HCT116 (cell line): ENCODE data around the gene CRY1. TPM values are rescaled to one million over a fixed set of nuclear protein-coding genes. Genes with fewer than 3 reads are reported as not detected.

Experiments used
- ATAC-seq: fragments of 200-7000 bp; cut with Tn5 transposase; 2 replicates; pipeline ENCODE4 v1.9.1; 2020; ENCODE audit warnings: mild to moderate bottlenecking, moderate library complexity
- BruUV-seq: library from RNA; stranded (reverse); fragments of 400-500 nt; replicated peaks from 2 replicates; lab custom pipeline; 2021; lab: Mats Ljungman, UMichigan
- CTCF ChIA-PET: fragments of 300-600 bp; sonication (Branson Sonifier 250); formaldehyde crosslinking; loops from one replicate; lab custom pipeline; 2021; ENCODE audit warnings: antibody characterized with exemption; lab: Charles Lee
- POLR2A ChIA-PET: fragments of 300-600, 350-600 bp; sonication (Branson Sonifier 250); formaldehyde crosslinking; loops from one replicate; lab custom pipeline; 2021; ENCODE audit warnings: antibody characterized with exemption; lab: Charles Lee
- RAD21 ChIA-PET, 2 experiments: fragments of 300-600 bp; sonication (Branson Sonifier 250); formaldehyde crosslinking; loops; one replicate each; lab custom pipeline; 2023; ENCODE audit warnings: low total read pairs in 2 of 2; ENCODE audit not compliant: uncharacterized antibody in 2 of 2, unreplicated experiment in 2 of 2, low non-redundant PET in 1 of 2; lab: Charles Lee
- DNase-seq: peaks from one replicate; pipeline ENCODE4 v3.0.0-alpha.2; 2010; ENCODE audit warnings: low read depth, low spot score
- H2AFZ ChIP-seq: fragments of 200-600 bp; shearing (Covaris generic), sonication (generic); 2 replicates; pipeline ENCODE4 v1.6.1; 2017; ENCODE audit warnings: low read depth, mixed run types, mixed read lengths, antibody characterized with exemption, low read length; ENCODE audit not compliant: poor library complexity, severe bottlenecking
- H3K27ac ChIP-seq: 2 replicates; pipeline ENCODE4 v1.5.1; 2012; ENCODE audit warnings: low read depth, low read length
- H3K27me3 ChIP-seq: fragments of 200-600 bp; sonication (generic); 2 replicates; pipeline ENCODE4 v1.6.1; 2016; ENCODE audit warnings: mixed run types, low read length, mixed read lengths; ENCODE audit not compliant: insufficient read depth
- H3K36me3 ChIP-seq, 2 experiments: fragments of 200-500 bp in 1 of 2; fragments of 200-600 bp in 1 of 2; sonication (Bioruptor generic) in 1 of 2; sonication (generic) in 1 of 2; 2 replicates each; pipeline versions ENCODE4 v1.5.1 to v1.6.1; 2014 to 2016; ENCODE audit warnings: low read length in 2 of 2, inconsistent platforms in 1 of 2, mixed read lengths in 1 of 2, mixed run types in 1 of 2; ENCODE audit not compliant: insufficient read depth in 2 of 2, control insufficient read depth in 1 of 2
- H3K4me1 ChIP-seq, 2 experiments: fragments of 200-600 bp in 1 of 2; sonication (generic) in 1 of 2; 2 replicates each; pipeline versions ENCODE4 v1.5.1 to v1.6.1; 2012 to 2017; ENCODE audit warnings: low read length in 2 of 2, inconsistent platforms in 1 of 2, mild to moderate bottlenecking in 1 of 2, mixed read lengths in 1 of 2, mixed run types in 1 of 2, moderate library complexity in 1 of 2; ENCODE audit not compliant: insufficient read depth in 2 of 2, control insufficient read depth in 1 of 2
- H3K4me2 ChIP-seq: fragments of 200-600 bp; sonication (generic); 2 replicates; pipeline ENCODE4 v1.6.1; 2017; ENCODE audit warnings: mixed run types, low read length, mixed read lengths
- H3K4me3 ChIP-seq, 2 experiments: fragments of 200-600 bp in 1 of 2; sonication (generic) in 1 of 2; replicated peaks in 1 of 2; 2 replicates each; pipeline ENCODE4 v1.5.1; 2011 to 2016; ENCODE audit warnings: low read length in 2 of 2, control low read depth in 1 of 2, low read depth in 1 of 2, mild to moderate bottlenecking in 1 of 2, mixed read lengths in 1 of 2, mixed run types in 1 of 2
- H3K79me2 ChIP-seq: fragments of 200-600 bp; sonication (generic); 2 replicates; pipeline ENCODE4 v1.6.1; 2017; ENCODE audit warnings: mild to moderate bottlenecking, mixed run types, low read length, moderate library complexity, mixed read lengths; ENCODE audit not compliant: insufficient read depth
- H3K9ac ChIP-seq: fragments of 200-600 bp; sonication (generic); 2 replicates; pipeline ENCODE4 v1.6.1; 2016; ENCODE audit warnings: low read length, mixed read lengths
- H3K9me2 ChIP-seq: fragments of 200-600 bp; sonication (generic), shearing (Covaris generic); 2 replicates; pipeline ENCODE4 v1.6.1; 2017; ENCODE audit warnings: mixed run types, mild to moderate bottlenecking, moderate library complexity; ENCODE audit not compliant: insufficient read depth
- H3K9me3 ChIP-seq, 2 experiments: fragments of 200-500 bp in 1 of 2; fragments of 200-600 bp in 1 of 2; sonication (Bioruptor generic) in 1 of 2; sonication (generic) in 1 of 2; 2 replicates each; pipeline ENCODE4 v1.6.1; 2014 to 2017; ENCODE audit warnings: low read length in 2 of 2, mixed read lengths in 2 of 2, inconsistent platforms in 1 of 2, low read depth in 1 of 2, mild to moderate bottlenecking in 1 of 2, mixed run types in 1 of 2, moderate library complexity in 1 of 2; ENCODE audit not compliant: control insufficient read depth in 1 of 2, insufficient read depth in 1 of 2
- H4K20me1 ChIP-seq: fragments of 200-600 bp; sonication (generic), shearing (Covaris generic); 2 replicates; pipeline ENCODE4 v1.6.1; 2017; ENCODE audit warnings: mixed run types, mild to moderate bottlenecking, moderate library complexity; ENCODE audit not compliant: insufficient read depth
- CBX3 ChIP-seq: IDR thresholded peaks from 2 replicates; pipeline ENCODE4 v1.6.1; 2012; ENCODE audit warnings: low read depth
- CEBPB ChIP-seq: IDR thresholded peaks from 2 replicates; pipeline ENCODE4 v1.6.1; 2012; ENCODE audit warnings: low read depth
- ELF1 ChIP-seq: IDR thresholded peaks from 2 replicates; pipeline ENCODE4 v1.6.1; 2012; ENCODE audit warnings: low read depth, borderline replicate concordance
- EZH2 ChIP-seq: fragments of 200-600 bp; sonication (generic); IDR thresholded peaks from 2 replicates; pipeline ENCODE4 v1.6.1; 2017; ENCODE audit warnings: antibody characterized with exemption, mixed run types
- JUND ChIP-seq: IDR thresholded peaks from 2 replicates; pipeline ENCODE4 v1.6.1; 2012
- POLR2AphosphoS5 ChIP-seq: IDR thresholded peaks from 2 replicates; pipeline ENCODE4 v1.6.1; 2011; ENCODE audit warnings: mild to moderate bottlenecking, low read depth, low read length, moderate library complexity
- SIN3A ChIP-seq: IDR thresholded peaks from 2 replicates; pipeline ENCODE4 v1.6.1; 2012; ENCODE audit warnings: low read depth
- SP1 ChIP-seq: IDR thresholded peaks from 2 replicates; pipeline ENCODE4 v1.6.1; 2012; ENCODE audit warnings: low read depth
- TCF7L2 ChIP-seq: IDR thresholded peaks from 2 replicates; pipeline ENCODE4 v1.7.0; 2011; ENCODE audit warnings: borderline replicate concordance, inconsistent platforms; ENCODE audit not compliant: insufficient read depth, insufficient read length; ENCODE audit errors: extremely low read depth
- ZFX ChIP-seq: fragments of 450-650 bp; IDR thresholded peaks from 2 replicates; pipeline ENCODE4 v1.6.1; 2017
- intact Hi-C: fragments of 100-400 bp; cut with micrococcal nuclease; formaldehyde crosslinking; loops from 2 replicates; pipeline ENCODE4 v1.10.0; 2022
- total RNA-seq: library from RNA; stranded (reverse); gene quantifications from one replicate; pipeline ENCODE4 v1.2.1, GENCODE V29; 2021; ENCODE audit not compliant: unreplicated experiment
- TF ChIP-seq, protein P1 (sequence below): IDR thresholded peaks from 2 replicates; pipeline ENCODE4 v1.6.1; 2012; ENCODE audit warnings: low read depth
- TF ChIP-seq, protein P2 (sequence below): IDR thresholded peaks from 2 replicates; pipeline ENCODE4 v1.6.1; 2011; ENCODE audit warnings: mild to moderate bottlenecking, low read length, moderate library complexity; ENCODE audit not compliant: insufficient replicate concordance; ENCODE audit errors: extremely low read depth
- TF ChIP-seq, protein P3 (sequence below), 3 experiments: fragments of 200-600 bp in 1 of 3; sonication (generic) in 1 of 3; IDR thresholded peaks in 2 of 3; conservative IDR thresholded peaks in 1 of 3; 2 replicates each; pipeline ENCODE4 v1.5.1; 2012 to 2017; ENCODE audit warnings: low read depth in 2 of 3, low read length in 2 of 3, antibody characterized with exemption in 1 of 3, borderline replicate concordance in 1 of 3, control low read depth in 1 of 3, mild to moderate bottlenecking in 1 of 3, mixed read lengths in 1 of 3, mixed run types in 1 of 3, moderate library complexity in 1 of 3; ENCODE audit not compliant: insufficient read depth in 1 of 3

Gene CRY1
- total RNA-seq, 1 experiment from 2014 or later = 16.3 TPM

DNA sequence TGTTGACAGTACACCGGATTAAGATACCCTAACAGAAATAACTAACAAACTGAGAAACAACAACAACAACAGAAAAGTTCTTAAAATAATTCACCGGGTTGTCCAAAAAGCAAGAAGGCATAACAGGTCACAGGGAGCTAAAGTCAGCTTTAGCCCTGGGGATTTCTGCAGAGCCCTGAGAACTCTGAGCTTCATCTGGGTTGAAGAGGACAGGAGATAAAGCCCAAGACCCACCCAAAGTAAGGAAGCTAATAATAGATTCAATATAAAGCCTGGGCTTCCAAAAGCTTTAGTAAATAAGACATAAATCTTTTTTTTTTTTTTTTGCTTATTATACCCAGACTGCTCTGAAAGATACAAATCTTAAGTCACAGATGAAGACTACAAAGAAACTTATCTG, 62.3 kb downstream of the CRY1 start (continued):
- TF ChIP-seq, protein P1, sequence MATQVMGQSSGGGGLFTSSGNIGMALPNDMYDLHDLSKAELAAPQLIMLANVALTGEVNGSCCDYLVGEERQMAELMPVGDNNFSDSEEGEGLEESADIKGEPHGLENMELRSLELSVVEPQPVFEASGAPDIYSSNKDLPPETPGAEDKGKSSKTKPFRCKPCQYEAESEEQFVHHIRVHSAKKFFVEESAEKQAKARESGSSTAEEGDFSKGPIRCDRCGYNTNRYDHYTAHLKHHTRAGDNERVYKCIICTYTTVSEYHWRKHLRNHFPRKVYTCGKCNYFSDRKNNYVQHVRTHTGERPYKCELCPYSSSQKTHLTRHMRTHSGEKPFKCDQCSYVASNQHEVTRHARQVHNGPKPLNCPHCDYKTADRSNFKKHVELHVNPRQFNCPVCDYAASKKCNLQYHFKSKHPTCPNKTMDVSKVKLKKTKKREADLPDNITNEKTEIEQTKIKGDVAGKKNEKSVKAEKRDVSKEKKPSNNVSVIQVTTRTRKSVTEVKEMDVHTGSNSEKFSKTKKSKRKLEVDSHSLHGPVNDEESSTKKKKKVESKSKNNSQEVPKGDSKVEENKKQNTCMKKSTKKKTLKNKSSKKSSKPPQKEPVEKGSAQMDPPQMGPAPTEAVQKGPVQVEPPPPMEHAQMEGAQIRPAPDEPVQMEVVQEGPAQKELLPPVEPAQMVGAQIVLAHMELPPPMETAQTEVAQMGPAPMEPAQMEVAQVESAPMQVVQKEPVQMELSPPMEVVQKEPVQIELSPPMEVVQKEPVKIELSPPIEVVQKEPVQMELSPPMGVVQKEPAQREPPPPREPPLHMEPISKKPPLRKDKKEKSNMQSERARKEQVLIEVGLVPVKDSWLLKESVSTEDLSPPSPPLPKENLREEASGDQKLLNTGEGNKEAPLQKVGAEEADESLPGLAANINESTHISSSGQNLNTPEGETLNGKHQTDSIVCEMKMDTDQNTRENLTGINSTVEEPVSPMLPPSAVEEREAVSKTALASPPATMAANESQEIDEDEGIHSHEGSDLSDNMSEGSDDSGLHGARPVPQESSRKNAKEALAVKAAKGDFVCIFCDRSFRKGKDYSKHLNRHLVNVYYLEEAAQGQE = no peak
- TF ChIP-seq JUND (no peak), CEBPB (no peak), POLR2AphosphoS5 (no peak), ZFX (no peak)
- TF ChIP-seq, protein P2, sequence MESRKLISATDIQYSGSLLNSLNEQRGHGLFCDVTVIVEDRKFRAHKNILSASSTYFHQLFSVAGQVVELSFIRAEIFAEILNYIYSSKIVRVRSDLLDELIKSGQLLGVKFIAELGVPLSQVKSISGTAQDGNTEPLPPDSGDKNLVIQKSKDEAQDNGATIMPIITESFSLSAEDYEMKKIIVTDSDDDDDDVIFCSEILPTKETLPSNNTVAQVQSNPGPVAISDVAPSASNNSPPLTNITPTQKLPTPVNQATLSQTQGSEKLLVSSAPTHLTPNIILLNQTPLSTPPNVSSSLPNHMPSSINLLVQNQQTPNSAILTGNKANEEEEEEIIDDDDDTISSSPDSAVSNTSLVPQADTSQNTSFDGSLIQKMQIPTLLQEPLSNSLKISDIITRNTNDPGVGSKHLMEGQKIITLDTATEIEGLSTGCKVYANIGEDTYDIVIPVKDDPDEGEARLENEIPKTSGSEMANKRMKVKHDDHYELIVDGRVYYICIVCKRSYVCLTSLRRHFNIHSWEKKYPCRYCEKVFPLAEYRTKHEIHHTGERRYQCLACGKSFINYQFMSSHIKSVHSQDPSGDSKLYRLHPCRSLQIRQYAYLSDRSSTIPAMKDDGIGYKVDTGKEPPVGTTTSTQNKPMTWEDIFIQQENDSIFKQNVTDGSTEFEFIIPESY = no peak

DNA sequence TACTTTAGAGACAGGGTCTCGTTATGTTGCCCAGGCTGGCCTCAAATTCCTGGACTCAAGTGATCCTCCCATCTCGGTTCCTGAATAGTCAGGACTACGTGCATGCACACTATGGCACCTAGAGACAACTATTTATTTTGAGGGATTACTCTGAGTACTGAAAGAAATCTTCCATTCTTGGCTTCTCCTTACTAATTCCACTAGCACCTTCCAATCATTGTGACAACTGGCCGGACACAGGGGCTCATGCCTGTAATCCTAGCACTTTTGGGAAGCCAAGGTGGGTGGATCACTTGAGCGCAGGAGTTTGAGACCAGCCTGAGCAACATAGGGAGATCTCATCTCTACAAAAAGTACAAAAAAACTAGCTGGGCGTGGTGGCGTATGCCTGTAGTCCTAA, 64.3 kb downstream of the CRY1 start:
- Histone ChIP-seq H4K20me1 (no peaks in the 10 kb centered on the region), H3K27me3 (no peaks in the 10 kb centered on the region), H3K4me1 (peaks cover 2 to 13% of the 10 kb centered on the region in 2 experiments; a peak in 3 of 4 replicates), H3K9ac (no peak overlapping the region), H3K27ac (no peak overlapping the region), H3K4me3 (no peak overlapping the region), H2AFZ (no peak overlapping the region), H3K9me2 (no peaks in the 10 kb centered on the region), H3K36me3 (no peaks in the 10 kb centered on the region), H3K4me2 (no peak overlapping the region), H3K79me2 (no peaks in the 10 kb centered on the region), H3K9me3 (no peaks in the 10 kb centered on the region)
- BruUV-seq = no TSS peak
- DNase-seq = no peak
- ChIA-PET CTCF (no interaction called here), RAD21 (no interaction called here), POLR2A (no interaction called here)
- no peak for ATAC-seq
- intact Hi-C loops = no loop called here
- TF ChIP-seq TCF7L2 = no peak
- no peak for TF ChIP-seq SP1
- no peak for TF ChIP-seq POLR2AphosphoS5
- TF ChIP-seq CBX3 = no peak
- TF ChIP-seq ELF1 = no peak
- TF ChIP-seq, protein P1 = no peak
- TF ChIP-seq ZFX = no peak
- no peak for TF ChIP-seq EZH2
- TF ChIP-seq, protein P3, sequence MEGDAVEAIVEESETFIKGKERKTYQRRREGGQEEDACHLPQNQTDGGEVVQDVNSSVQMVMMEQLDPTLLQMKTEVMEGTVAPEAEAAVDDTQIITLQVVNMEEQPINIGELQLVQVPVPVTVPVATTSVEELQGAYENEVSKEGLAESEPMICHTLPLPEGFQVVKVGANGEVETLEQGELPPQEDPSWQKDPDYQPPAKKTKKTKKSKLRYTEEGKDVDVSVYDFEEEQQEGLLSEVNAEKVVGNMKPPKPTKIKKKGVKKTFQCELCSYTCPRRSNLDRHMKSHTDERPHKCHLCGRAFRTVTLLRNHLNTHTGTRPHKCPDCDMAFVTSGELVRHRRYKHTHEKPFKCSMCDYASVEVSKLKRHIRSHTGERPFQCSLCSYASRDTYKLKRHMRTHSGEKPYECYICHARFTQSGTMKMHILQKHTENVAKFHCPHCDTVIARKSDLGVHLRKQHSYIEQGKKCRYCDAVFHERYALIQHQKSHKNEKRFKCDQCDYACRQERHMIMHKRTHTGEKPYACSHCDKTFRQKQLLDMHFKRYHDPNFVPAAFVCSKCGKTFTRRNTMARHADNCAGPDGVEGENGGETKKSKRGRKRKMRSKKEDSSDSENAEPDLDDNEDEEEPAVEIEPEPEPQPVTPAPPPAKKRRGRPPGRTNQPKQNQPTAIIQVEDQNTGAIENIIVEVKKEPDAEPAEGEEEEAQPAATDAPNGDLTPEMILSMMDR (IDR thresholded peaks at IDR 0.05 in 2 of 3, conservative IDR thresholded peaks at IDR 0.05 in 1 of 3; ENCODE audit: borderline replicate concordance in 1 of 3, insufficient read depth in 1 of 3, low read depth in 2 of 3, low read length in 2 of 3) = no peak
- TF ChIP-seq SIN3A = no peak
